Left ventricle myocardium inferior (tissue), 1 donor: Measurements from ENCODE around the gene SERPINE3. TPM values are rescaled to one million over a fixed set of nuclear protein-coding genes. Genes with fewer than 3 reads are reported as not detected.

Experiments used
- DNase-seq: peaks from one replicate; pipeline ENCODE4 v3.0.0-alpha.2; 2020
- H3K27ac ChIP-seq: fragments of 200-600 bp; replicated peaks from 2 replicates; pipeline ENCODE4 v1.8.0; 2021
- H3K27me3 ChIP-seq: fragments of 200-600 bp; 2 replicates; pipeline ENCODE4 v1.8.0; 2021; ENCODE audit warnings: low read depth
- H3K36me3 ChIP-seq: fragments of 200-600 bp; 2 replicates; pipeline ENCODE4 v1.8.0; 2021
- H3K4me1 ChIP-seq: fragments of 200-600 bp; 2 replicates; pipeline ENCODE4 v1.8.0; 2021
- H3K4me3 ChIP-seq: fragments of 200-600 bp; 2 replicates; pipeline ENCODE4 v1.8.0; 2021; ENCODE audit warnings: mild to moderate bottlenecking, moderate library complexity
- H3K9me3 ChIP-seq: fragments of 200-600 bp; replicated peaks from 2 replicates; pipeline ENCODE4 v1.8.0; 2021
- CTCF ChIP-seq: fragments of 200-600 bp; IDR thresholded peaks from 2 replicates; pipeline ENCODE4 v1.8.0; 2021; ENCODE audit warnings: antibody characterized with exemption, mild to moderate bottlenecking, borderline replicate concordance
- intact Hi-C: fragments of 100-400 bp; cut with micrococcal nuclease; formaldehyde crosslinking; loops from one replicate; pipeline ENCODE4 v1.11.0; 2022
- total RNA-seq: library from RNA; stranded (reverse); fragmentation: NEBNext Ultra II Directional; extraction: Animal tissue kit (Norgen Biotek cat#: 25700); gene quantifications from one replicate; pipeline ENCODE4 v1.2.1, GENCODE V29; 2021
- donor health status: DM: no; HTN: yes; CAD: no; lungs with severe emphysema.

The SERPINE3 gene
- total RNA-seq, 1 donor from 2014 or later: not detected

GRCh38 chr13:51341232-51341631, 1.7 kb downstream of the SERPINE3 start:
- DNase-seq: no peak
- no peak overlapping the region for H3K27ac ChIP-seq
- H3K36me3 ChIP-seq: no peaks in the 10 kb centered on the region
- no peaks in the 10 kb centered on the region for H3K27me3 ChIP-seq
- intact Hi-C loops: no loop called here
- H3K9me3 ChIP-seq: no peaks in the 10 kb centered on the region
- no peak for TF ChIP-seq CTCF
- H3K4me3 ChIP-seq: no peak overlapping the region
- H3K4me1 ChIP-seq: no peaks in the 10 kb centered on the region

DNA sequence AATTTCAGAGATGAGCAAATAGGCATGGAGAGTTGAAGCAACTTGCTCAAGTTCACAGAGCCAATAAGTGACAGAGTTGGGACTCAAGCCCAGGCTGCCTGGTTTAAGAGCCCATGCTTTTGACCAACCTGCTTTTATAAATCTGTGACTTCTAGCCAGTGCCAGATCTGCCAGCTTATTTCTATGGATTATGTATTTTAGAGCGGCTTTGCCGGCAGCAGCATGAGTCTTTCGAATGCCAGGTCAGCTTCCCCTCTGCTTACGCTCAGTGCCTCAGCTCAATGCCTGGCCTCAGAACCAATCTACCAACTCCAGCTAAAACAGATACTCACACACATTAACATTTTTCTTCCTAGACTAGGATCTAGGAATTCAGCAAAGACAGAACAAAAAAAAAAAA, 2.3 kb downstream of the SERPINE3 start:
- Histone ChIP-seq H3K4me1 (no peaks in the 10 kb centered on the region), H3K4me3 (no peak overlapping the region), H3K27ac (no peak overlapping the region), H3K9me3 (no peaks in the 10 kb centered on the region), H3K27me3 (no peaks in the 10 kb centered on the region), H3K36me3 (no peaks in the 10 kb centered on the region)
- no peak for TF ChIP-seq CTCF
- no peak for DNase-seq
- intact Hi-C loops: no loop called here

DNA sequence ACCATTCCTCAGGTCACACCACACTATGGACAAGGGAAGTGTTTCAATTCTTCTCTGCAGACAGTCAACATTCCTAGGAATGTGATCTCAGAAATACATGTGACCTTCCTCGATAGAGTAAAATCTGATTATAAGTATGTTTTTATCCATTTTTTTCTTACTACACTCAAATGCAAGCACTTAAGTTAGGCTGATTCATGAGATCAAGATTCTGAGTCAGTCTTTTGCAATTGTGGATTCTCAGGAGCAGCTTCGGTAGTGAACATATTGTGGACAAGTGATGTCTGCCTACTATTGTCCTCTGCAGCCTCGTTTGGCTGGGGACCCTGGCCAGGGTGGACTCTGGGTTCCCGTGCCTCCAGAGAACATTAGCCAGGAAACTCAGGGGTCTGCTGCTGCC, 3.2 kb downstream of the SERPINE3 start:
- Histone ChIP-seq H3K36me3 (no peaks in the 10 kb centered on the region), H3K4me1 (no peaks in the 10 kb centered on the region), H3K27ac (no peak overlapping the region), H3K4me3 (no peak overlapping the region), H3K27me3 (no peaks in the 10 kb centered on the region), H3K9me3 (no peaks in the 10 kb centered on the region)
- no peak for DNase-seq
- intact Hi-C loops: no loop called here
- TF ChIP-seq CTCF: no peak

- DNase-seq: no peak
- intact Hi-C loops: no loop called here
- Histone ChIP-seq H3K27ac (no peak overlapping the region), H3K36me3 (no peaks in the 10 kb centered on the region), H3K4me1 (peaks cover 4% of the 10 kb centered on the region), H3K4me3 (no peak overlapping the region), H3K27me3 (no peaks in the 10 kb centered on the region), H3K9me3 (no peaks in the 10 kb centered on the region)
- no peak for TF ChIP-seq CTCF
Observed at GRCh38 chr13:51343475-51343874, 4.0 kb downstream of the SERPINE3 start.

- Histone ChIP-seq H3K4me1 (peaks cover 8% of the 10 kb centered on the region), H3K9me3 (no peaks in the 10 kb centered on the region), H3K27ac (no peak overlapping the region), H3K4me3 (no peak overlapping the region), H3K36me3 (no peaks in the 10 kb centered on the region), H3K27me3 (no peaks in the 10 kb centered on the region)
- no peak for TF ChIP-seq CTCF
- DNase-seq: no peak
- intact Hi-C loops: no loop called here
Observed at GRCh38 chr13:51346397-51346796, 6.9 kb downstream of the SERPINE3 start.

- H3K4me1 ChIP-seq: peaks cover 8% of the 10 kb centered on the region
- no peaks in the 10 kb centered on the region for H3K36me3 ChIP-seq
- H3K4me3 ChIP-seq: no peak overlapping the region
- no peak for TF ChIP-seq CTCF
- intact Hi-C loops: no loop called here
- no peak overlapping the region for H3K27ac ChIP-seq
- no peak for DNase-seq
- H3K27me3 ChIP-seq: no peaks in the 10 kb centered on the region
- no peaks in the 10 kb centered on the region for H3K9me3 ChIP-seq
Observed at GRCh38 chr13:51347099-51347498, 7.6 kb downstream of the SERPINE3 start.
